Left lobe of liver (tissue), 2 donors: Measurements from ENCODE around the gene ZEB2. TPM values are rescaled to one million over a fixed set of nuclear protein-coding genes. Genes with fewer than 3 reads are reported as not detected.
A peak's percentile ranks its signal among the peaks of the same experiment; 100 is the strongest.

Experiments
- ATAC-seq: fragments of 200-7000 bp; cut with Tn5 transposase; one replicate; pipeline ENCODE4 v1.9.1; 2020; ENCODE audit warnings: mild to moderate bottlenecking, moderate library complexity
- DNase-seq: peaks from one replicate; pipeline ENCODE4 v3.0.0-alpha.2; 2020; ENCODE audit warnings: low spot score
- total RNA-seq: library from RNA; stranded (reverse); gene quantifications from one replicate; pipeline ENCODE4 v1.2.1, GENCODE V29; 2021
- donor health status: DM: no; HTN: no; CAD: no; lungs with moderate emphysema.
- donor health status: DM: no; HTN: yes; CAD: no.

Gene ZEB2
- total RNA-seq, 1 donor from 2014 or later, result 19.3 TPM

DNA sequence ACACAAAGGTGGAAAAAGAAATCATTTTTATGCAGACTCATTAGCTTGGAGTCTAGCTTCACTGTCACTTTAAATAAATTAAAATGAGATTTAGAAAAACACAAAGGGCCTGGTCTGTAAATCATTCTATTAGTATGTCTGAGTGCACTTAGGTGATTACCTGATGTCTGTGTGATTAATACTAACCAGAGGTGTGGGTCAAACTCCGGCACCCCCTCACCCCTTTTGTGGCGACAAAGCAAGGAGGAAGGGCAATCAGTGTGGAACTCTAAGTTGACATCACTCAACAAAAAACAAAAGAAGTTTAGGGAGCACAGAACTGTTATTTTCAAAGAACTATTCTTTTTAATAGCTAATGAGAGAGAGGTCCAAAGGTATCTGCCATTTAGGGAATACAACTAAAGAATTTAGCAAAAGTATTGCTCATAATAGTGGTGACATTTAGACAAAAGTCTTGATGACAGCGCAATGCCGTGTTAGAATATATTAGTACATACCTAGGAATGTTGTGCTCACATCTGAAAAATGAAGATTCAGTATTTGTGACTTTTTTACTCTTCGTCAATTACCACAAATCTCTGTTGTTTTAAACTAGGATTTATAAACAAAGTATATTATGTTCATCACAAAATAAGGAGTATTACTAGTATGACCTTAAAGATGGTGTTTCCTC is 66.3 kb downstream of the ZEB2 start:
- ATAC-seq (no peak), DNase-seq (no peak)

DNA sequence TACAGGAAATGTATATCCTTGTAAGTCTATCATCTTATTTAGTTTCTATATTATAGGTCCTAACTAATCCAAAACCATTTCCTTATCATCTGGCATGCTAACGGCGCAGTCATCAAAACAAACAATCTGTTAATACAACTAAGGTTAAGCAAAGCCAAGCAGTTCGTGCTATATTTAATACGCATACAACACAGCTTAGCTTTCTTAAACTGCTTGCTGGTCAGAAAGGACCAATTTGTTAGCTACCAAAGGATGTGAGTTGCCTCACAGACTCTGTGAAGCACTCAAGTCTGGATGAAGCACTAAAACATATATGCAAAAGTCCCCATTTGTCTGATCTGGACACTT is 67.0 kb downstream of the ZEB2 start:
- no peak for DNase-seq
- no peak for ATAC-seq

DNA sequence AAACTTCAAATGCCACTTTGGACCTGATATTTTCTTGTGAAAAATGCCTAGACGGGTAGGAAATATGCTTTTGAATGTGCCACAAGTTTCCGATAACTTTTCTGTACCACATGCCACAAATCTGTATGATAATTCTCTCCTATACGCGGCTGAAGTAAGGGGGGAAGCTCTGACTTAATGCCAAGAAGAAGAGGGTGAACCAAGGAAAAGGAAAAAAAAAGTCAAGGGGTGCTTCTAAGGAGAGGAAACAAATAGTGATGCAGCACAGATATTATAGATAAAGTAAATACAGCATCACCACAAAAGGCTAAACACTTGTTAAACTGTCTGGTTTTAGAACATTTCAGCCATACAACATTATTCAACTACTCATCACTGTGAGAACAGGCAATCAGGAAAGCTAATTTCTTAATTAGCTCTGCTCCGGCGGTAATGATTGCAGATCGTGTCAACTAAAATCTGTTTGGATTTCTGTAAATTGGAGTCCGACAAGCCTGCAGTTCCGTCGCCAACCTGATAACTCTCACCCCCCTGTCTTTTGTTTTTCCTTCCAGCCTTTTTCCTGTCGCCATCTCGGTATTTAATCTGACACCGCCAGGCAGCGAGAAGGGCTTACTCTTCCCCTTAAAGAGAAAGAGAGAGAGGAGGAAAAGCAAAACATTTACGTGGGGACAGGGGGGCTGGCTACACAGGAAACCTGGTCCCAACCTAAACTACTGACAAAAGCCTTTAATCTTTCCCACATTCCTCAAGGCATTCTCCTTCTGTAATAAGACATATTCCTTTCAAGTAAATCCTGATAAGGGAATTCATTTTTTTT is 67.5 kb downstream of the ZEB2 start:
- ATAC-seq (peak; percentile 33), DNase-seq (no peak)

DNA sequence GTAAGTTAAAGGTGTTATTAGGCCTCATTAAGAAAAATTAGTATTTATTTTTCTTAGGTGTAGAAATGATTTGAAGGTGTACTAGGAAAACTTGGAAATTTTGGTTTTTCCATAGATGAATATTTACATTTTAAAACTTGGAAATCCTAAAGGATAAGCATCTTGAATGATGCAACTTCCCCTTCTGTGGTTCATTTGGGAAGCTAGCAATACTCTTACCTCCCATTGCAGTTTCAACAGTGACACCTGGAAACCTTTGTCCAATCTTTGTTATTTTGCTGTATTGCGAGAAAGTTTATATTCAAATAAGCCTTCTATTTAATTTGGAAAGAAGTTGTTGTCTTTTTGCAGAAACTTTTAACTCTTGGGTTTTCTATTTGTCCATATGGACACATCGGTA is 68.5 kb downstream of the ZEB2 start:
- DNase-seq, result no peak
- ATAC-seq, result no peak

DNA sequence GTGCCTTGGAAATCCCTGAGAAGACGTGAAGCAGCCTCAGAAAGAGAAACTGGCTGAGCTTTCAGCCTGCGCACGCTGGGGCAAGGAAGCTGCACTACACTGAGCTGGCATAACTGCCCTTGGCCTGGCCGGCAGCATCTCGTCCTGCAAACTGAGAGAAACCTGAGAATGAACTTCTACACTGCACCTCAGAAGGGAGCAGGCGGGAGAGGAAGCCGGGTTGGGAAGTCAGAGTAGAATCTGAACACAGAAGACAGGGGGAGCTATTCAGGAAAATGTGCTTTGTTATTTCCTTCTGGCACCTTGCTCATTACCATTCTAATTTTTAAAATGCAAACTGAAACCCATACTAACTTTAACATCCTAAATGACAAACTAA is 70.9 kb downstream of the ZEB2 start:
- DNase-seq (no peak), ATAC-seq (peak; percentile 47)

DNA sequence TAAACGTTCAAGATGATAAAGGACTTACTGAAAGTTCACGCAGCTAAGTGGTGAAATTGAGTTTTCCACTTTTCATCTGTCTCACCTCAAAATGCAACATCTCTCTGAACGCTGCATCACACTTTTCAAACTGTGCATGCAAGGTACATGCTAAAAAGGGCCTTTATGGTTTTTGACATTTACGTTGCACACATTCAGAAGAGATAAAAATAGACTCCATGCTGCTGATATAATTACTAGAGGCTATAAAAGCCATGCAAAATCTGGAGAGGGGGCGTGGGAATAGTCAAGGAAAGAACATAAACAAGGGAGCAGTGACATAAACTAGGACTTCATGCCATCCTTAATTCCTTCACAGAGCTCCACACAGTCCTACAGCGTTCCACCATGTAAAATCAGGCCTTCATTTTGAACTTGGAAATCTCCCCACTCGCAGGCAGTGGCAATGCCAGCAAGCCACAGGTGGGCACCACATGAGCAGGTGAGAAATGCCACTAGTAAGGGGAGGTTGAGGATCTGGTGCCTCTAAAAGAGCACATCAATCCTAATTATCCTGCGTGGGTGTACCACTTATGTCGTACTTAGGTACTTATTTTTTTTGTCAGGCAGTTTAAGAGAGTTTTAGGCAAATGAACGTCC is 71.4 kb downstream of the ZEB2 start:
- no peak for DNase-seq
- no peak for ATAC-seq

DNA sequence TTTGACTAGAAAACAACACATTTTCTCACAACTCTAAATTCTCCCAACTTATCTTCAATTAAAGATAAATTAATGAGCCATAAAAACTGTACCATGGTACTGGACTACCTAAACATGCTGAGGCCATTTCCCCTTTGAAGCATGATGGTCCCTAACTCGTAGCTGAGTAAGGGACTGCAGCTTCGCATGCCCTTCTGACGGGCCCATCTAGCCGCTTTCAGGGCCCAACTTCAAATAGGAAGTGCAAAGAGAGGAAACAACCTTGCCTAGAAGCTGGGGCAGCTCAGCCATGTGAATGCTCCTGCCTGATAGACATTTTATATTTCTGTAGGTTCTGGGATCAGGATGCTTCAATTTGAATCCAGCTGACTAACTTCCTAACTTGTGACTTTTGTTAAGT is 72.4 kb downstream of the ZEB2 start:
- ATAC-seq, result no peak
- DNase-seq, result no peak

DNA sequence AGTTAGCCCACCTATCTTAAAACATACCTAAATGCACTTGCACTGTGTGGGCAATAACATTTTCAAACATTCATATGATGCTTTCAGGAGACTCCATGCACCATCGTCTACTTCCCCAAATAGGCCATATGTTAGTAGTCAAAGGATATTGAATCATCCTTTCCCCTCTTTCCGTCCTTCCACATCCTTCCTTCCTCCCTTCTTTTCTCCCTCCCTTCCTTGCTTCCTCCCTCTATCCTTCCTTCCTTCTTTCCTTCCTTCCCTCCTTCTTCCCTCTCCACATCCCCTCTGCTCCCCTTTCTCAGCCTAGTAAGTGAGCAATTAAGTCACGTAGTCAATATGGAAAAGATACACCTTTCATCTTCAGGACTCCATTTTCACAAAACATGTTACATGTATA is 73.8 kb downstream of the ZEB2 start:
- no peak for ATAC-seq
- no peak for DNase-seq

DNA sequence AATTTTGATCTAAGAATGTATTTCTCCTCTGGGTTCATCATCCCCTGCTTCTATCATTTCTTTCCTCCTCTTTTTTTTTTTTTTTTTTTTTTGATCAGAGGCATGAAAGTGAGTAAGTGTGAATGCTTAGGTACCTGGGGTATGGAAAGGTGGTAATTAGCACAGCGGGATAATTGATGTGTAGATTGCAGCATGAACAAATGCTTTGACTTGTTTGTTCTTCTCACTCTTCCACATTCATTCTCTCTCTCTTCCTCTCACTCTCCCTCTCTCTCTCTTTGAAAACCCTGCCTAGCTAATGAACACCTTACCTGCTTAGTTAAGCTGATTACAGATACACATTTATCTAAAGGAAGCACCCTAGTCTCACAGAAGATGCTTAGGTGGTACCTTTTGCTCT is 74.7 kb downstream of the ZEB2 start:
- DNase-seq (no peak), ATAC-seq (no peak)

DNA sequence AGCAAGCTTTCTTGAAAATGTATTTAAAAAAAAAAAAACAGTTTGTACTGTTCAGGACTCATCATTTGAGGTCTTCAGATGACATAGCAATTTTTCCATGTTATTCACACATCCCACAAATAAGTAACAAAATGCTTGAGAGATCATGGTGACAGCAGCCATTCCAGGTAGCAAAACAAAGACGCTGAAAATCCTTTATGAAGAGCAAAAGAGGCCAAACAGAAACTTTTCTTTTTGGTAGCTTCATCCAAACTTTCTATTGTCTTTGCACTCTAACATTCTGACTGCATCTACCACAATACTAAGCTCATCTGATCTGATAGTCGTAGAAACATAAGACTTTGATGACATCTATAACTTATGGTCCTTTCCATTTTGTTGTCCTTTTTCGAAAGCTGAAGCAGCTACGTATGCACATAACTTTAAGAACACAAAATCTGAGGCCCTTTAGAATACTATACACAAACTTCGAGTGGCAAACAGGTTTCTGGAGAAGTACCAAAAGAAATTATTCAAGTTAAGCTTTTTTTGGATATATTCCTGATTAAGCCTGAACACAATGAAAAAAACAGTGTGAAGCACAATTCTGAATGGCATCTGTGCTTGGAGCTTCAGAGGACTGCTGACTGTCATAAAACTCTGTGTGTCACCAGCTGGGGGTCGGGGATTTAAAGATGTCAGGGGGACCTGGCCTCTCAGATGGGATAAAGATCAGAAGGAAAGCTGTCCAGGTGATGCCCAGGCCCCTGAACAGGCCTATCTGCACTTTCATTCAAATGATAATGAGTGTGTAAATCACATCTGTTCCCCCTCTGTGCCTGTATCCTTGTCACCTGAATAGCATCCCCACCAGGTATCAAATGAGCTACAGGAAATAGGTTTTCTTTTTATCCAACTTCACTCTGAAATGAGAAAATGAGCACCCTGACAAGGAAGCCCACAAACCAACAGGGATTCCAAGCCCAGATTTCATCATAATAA is 75.8 kb downstream of the ZEB2 start:
- DNase-seq (no peak), ATAC-seq (no peak)

DNA sequence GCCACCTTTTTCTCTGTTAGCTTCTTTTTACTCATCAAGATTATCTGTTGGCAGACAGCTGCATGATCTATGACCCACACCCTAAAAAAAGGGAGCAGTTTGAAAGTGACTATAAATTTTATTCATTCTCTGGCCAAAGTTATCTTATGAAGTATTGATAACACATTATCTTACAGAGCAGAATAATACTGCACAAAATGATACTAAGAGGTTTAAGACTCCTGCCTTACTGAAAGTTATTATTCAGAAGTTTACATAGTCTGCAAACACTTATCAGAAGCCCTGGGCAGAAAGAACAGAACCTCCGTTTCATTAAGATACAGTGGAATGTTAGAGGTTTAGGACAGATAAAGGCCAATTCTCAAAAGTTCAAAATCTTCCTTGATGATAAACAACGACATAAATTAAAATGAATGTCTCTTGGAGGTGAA is 78.2 kb downstream of the ZEB2 start:
- no peak for DNase-seq
- ATAC-seq, result no peak

DNA sequence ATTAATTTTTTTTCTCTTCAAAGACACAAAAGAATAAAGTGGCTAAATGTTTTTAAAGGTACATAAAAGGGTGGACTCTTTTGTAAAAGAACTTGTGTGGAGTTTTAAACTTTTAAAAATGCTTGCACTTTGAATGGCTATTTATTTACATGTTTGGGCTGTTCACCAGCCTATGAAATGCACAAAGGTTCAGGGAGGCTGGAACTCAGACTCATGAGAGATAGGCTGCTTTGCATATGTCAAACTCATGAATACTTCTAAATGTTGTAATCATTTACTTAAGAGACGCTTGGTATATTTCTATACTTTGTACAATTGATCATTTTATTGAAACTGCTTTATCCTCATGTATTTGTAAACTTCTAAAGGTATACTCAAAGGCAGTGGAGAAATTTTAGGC is 79.9 kb downstream of the ZEB2 start:
- ATAC-seq, result no peak

DNA sequence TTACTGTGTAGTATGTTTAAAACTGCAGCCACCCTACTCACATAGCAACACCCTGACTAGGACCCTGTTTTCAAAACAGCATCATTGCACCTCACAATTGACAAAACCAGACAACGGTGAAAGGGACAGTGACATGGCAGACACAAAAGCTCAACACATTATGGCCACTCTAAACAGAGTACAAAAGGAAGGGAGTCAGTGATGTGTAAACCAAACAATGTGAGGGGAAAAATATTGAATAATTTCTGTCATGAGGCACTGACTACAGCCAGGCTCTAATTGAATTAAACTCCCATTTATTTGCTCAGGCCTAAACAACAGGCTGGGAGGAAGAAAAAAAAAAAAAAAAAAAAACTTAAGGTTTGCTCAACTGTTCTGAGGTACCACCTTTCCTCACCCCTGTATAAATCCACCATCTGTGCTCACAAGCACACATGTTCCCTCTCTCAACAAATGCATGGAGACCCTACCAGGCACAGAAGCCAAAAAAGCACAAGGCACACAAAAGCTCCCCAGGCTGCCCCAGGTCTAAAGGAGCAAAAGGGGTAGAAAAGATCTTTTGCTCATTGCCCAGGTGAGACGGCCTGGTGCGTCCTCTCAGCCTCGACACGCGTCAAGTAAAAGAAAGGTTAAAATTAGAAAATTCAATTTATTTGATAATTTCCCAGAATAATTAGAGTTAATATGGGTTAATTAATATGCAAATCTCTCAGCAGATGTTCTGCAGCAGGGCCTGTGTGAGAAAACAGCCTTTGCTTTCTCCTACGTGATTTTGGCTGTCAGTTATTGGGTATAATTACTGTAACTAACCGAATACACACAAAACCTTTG is 80.9 kb downstream of the ZEB2 start:
- no peak for DNase-seq
- no peak for ATAC-seq

More for the DNA sequence above, 79.9 kb downstream of the ZEB2 start:
- DNase-seq, result no peak

DNA sequence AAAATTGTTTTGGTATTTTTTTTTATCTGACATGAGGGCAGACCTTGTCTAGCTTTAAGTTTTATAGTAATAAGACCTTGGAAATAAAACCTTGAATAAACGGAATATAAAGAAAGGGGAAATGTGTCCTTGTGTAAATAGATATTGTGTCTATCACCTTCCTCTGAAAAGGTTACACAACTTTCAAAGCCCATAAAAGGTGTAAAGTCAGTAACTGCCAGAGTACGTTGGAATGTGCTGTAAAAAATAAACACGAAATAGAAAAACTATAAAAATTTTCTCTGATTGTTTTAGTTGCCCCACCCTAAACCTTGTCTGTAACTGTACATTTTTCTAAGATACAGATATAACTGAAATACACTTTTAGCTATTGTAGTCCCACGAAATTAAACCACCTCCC is 82.3 kb downstream of the ZEB2 start:
- DNase-seq (no peak), ATAC-seq (no peak)

DNA sequence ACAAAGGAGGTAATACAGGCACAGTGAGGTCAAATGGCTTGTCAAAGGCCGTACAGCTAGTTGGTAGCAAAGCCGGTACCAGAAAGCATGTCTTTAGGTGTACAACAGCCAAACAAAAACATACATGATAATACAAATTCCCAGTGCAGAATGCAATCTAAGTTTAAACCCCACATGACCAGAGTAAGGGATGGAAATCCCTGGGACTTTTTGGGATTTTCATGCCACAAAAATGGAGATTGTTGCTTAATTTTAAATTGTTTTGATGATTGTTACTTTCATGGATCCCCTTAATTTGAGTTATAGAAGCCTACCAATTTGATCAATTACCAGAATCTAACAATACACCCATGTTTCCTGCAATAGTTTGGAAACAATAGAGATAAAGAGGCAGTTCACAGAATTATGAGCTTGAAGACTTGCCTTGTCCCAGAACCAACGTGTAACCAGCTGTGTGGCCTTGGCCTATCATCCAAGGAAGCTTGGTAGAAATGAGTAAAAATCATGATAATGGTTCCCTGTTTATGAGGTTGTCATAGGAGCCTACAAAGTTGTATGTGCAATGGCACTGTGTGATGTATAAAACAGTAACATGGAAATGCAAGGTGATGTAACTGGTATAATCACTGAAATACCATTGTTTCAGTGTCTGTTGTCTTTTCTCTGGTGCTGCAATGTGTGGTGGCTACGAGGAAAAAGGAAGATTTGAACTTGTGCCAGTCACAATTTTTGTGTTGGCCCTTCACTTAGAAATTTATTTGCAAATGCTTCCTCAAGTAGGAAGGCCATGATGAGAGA is 85.3 kb downstream of the ZEB2 start:
- DNase-seq, result no peak
- ATAC-seq, result no peak

DNA sequence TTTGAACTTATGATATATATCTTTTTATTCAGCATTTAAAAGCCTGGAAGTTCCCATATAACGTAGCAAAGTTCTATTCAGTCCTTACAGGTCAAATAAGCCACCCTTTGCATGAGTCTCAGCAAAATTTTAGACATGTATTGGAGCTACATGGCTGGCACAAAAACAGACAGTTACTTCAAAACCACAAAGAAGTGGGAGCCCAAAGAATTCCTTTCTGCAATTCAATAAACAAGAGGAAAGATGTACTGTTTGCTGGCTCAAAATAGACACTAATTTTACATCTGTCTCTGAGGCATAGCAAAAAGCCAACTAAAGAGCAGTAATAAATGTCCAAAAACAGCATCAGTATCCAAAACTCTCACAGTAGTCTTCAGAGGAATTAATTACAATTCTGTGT is 87.0 kb downstream of the ZEB2 start:
- ATAC-seq, result no peak
- DNase-seq, result no peak

DNA sequence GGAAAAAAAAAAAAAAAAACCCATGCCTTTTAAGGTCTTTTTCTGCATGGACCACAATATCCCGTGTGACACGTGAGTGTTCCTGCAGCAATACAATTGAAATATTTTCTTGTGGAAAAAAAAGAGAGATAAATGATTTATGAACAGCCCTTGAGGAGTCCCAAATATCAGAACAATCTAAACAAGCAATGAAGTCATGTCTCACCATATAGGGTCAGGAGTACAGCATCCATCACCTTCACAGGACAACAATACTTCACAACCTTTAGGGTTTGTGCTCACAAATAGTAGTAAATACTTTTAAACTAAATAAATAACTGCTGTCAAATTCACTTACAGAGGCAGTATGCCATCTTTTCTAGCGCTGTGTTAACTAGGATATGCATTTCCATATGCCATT is 87.9 kb downstream of the ZEB2 start:
- ATAC-seq, result no peak
- DNase-seq, result no peak

DNA sequence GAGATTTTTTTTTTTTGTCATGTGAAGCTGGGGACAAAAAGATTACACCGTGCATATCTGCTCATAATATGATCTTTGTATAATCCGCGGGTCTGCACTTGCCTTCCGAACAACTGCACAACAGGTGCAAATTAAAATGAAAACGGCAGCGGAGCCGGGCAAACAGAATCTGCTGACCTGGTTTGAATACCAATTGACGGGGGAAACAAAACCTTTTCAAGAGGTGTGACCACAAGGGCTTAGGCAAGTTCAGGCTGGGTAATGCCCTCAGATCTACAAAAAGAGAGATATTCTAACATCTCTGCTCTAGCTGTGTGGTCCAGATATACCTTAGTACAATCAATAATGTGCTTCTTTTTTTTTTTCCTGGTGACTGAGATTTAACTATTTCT is 88.5 kb downstream of the ZEB2 start:
- ATAC-seq, result no peak
- no peak for DNase-seq

DNA sequence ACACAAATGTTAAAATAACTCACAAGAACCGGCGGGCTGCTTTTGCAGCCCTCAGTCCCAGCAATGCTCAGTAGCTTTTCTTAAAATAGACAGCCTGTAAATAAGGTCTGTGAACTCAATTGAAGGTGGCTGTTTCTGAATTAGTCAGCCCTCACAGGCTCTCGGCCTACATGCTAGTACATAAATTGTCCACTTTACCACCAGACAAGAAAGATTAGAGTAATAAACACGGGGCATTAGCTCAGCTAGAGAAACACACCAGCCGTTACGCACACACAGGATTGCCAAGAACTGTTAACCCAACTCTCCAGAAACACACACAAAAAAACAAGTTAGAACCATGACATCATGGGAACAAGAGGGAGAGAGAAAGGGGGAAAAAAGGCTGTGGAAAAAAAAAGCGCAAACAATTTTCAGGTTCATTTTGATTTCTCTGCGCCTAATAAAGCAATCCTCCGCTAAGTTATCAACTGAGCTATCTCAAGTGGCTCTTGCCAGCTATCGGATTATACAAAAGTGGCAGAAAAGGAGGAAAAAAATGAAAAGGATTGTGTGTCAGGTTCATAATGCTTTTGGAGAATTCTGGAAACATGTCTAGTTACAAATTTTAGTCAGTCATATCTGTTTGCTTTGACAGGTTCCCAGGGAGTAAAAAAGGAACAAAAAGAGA is 89.1 kb downstream of the ZEB2 start:
- DNase-seq, result no peak

More for the DNA sequence above, 89.1 kb downstream of the ZEB2 start:
- no peak for ATAC-seq
